Measurements from ENCODE around the gene OR10H1.

The OR10H1 gene

DNA sequence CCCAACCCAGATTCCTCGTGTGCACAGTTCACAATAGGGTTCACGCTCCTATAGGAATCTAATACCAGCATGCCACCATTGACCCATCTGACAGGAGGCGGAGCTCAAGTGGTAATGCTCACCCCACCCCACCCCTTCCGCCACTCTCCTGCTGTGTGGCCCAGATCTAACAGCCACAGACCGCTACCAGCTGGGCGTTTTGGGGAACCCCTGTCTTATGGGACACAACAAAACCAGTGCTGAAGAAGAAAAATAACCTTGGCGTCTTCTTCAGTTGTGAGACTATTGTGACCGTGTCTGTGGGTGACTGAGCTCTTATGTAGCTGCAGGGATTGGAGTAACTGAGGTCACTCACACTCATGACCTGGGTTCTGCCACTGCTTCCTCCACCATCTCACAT, 5.2 kb upstream of the OR10H1 start:
- no peak for TF ChIP-seq ARNTL (CRISPR knock-in tag; IDR thresholded peaks at IDR 0.05; ENCODE audit: borderline replicate concordance, low read depth)
- no peak for TF ChIP-seq OSR1 (CRISPR knock-in tag; IDR thresholded peaks at IDR 0.05)
- no peak for TF ChIP-seq PPARA (CRISPR knock-in tag; IDR thresholded peaks at IDR 0.05; ENCODE audit: borderline replicate concordance)
- no peak for TF ChIP-seq RARB (CRISPR knock-in tag; IDR thresholded peaks at IDR 0.05)
- TF ChIP-seq ZFP3 (CRISPR knock-in tag; IDR thresholded peaks at IDR 0.05): no peak
- TF ChIP-seq, protein P1, sequence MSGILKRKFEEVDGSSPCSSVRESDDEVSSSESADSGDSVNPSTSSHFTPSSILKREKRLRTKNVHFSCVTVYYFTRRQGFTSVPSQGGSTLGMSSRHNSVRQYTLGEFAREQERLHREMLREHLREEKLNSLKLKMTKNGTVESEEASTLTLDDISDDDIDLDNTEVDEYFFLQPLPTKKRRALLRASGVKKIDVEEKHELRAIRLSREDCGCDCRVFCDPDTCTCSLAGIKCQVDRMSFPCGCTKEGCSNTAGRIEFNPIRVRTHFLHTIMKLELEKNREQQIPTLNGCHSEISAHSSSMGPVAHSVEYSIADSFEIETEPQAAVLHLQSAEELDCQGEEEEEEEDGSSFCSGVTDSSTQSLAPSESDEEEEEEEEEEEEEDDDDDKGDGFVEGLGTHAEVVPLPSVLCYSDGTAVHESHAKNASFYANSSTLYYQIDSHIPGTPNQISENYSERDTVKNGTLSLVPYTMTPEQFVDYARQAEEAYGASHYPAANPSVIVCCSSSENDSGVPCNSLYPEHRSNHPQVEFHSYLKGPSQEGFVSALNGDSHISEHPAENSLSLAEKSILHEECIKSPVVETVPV (CRISPR knock-in tag; IDR thresholded peaks at IDR 0.05): no peak
- no peak for TF ChIP-seq ZNF8 (CRISPR knock-in tag; IDR thresholded peaks at IDR 0.05)
- no peak for TF ChIP-seq PATZ1 (CRISPR knock-in tag; IDR thresholded peaks at IDR 0.05; ENCODE audit: borderline replicate concordance)
- no peak for TF ChIP-seq TCF4 (CRISPR knock-in tag; IDR thresholded peaks at IDR 0.05; ENCODE audit: borderline replicate concordance)
- no peak for TF ChIP-seq CSDC2 (CRISPR knock-in tag; IDR thresholded peaks at IDR 0.05)
- no peak for TF ChIP-seq ZNF565 (CRISPR knock-in tag; conservative IDR thresholded peaks at IDR 0.05; ENCODE audit: low read depth)
- no peak for TF ChIP-seq GLIS3 (CRISPR knock-in tag; IDR thresholded peaks at IDR 0.05)
- TF ChIP-seq ESRRG (CRISPR knock-in tag; IDR thresholded peaks at IDR 0.05): no peak
- no peak for TF ChIP-seq CREB5 (CRISPR knock-in tag; IDR thresholded peaks at IDR 0.05; ENCODE audit: low read depth)
- TF ChIP-seq, protein P2, sequence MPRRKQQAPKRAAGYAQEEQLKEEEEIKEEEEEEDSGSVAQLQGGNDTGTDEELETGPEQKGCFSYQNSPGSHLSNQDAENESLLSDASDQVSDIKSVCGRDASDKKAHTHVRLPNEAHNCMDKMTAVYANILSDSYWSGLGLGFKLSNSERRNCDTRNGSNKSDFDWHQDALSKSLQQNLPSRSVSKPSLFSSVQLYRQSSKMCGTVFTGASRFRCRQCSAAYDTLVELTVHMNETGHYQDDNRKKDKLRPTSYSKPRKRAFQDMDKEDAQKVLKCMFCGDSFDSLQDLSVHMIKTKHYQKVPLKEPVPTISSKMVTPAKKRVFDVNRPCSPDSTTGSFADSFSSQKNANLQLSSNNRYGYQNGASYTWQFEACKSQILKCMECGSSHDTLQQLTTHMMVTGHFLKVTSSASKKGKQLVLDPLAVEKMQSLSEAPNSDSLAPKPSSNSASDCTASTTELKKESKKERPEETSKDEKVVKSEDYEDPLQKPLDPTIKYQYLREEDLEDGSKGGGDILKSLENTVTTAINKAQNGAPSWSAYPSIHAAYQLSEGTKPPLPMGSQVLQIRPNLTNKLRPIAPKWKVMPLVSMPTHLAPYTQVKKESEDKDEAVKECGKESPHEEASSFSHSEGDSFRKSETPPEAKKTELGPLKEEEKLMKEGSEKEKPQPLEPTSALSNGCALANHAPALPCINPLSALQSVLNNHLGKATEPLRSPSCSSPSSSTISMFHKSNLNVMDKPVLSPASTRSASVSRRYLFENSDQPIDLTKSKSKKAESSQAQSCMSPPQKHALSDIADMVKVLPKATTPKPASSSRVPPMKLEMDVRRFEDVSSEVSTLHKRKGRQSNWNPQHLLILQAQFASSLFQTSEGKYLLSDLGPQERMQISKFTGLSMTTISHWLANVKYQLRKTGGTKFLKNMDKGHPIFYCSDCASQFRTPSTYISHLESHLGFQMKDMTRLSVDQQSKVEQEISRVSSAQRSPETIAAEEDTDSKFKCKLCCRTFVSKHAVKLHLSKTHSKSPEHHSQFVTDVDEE (CRISPR knock-in tag; IDR thresholded peaks at IDR 0.05): no peak
- no peak for TF ChIP-seq ISL1 (CRISPR knock-in tag; IDR thresholded peaks at IDR 0.05)
- no peak for ATAC-seq

- TF ChIP-seq POU6F1 (CRISPR knock-in tag; IDR thresholded peaks at IDR 0.05; ENCODE audit: borderline replicate concordance, low read depth) (no peak), ISL1 (CRISPR knock-in tag; IDR thresholded peaks at IDR 0.05) (no peak), ZC3H10 (CRISPR knock-in tag; IDR thresholded peaks at IDR 0.05) (no peak), PPARA (CRISPR knock-in tag; IDR thresholded peaks at IDR 0.05; ENCODE audit: borderline replicate concordance) (no peak), ESRRG (CRISPR knock-in tag; IDR thresholded peaks at IDR 0.05) (no peak), GLIS3 (CRISPR knock-in tag; IDR thresholded peaks at IDR 0.05) (no peak), OSR1 (CRISPR knock-in tag; IDR thresholded peaks at IDR 0.05) (no peak), ARNTL (CRISPR knock-in tag; IDR thresholded peaks at IDR 0.05; ENCODE audit: borderline replicate concordance, low read depth) (no peak)
- TF ChIP-seq, protein P2 (CRISPR knock-in tag; IDR thresholded peaks at IDR 0.05): no peak
- no peak; the same call in 2 of the 3 replicates for ATAC-seq
These were observed 1.5 kb downstream of the OR10H1 start for GRCh38 chr19:15813916-15814315.
